ENCODE data around the gene CORO2B. TPM values are rescaled to one million over a fixed set of nuclear protein-coding genes. Genes with fewer than 3 reads are reported as not detected.

Gene CORO2B
- total RNA-seq, 4 donors from 2014 or later = 3.1 to 9.6 (median 8.6) TPM

DNA sequence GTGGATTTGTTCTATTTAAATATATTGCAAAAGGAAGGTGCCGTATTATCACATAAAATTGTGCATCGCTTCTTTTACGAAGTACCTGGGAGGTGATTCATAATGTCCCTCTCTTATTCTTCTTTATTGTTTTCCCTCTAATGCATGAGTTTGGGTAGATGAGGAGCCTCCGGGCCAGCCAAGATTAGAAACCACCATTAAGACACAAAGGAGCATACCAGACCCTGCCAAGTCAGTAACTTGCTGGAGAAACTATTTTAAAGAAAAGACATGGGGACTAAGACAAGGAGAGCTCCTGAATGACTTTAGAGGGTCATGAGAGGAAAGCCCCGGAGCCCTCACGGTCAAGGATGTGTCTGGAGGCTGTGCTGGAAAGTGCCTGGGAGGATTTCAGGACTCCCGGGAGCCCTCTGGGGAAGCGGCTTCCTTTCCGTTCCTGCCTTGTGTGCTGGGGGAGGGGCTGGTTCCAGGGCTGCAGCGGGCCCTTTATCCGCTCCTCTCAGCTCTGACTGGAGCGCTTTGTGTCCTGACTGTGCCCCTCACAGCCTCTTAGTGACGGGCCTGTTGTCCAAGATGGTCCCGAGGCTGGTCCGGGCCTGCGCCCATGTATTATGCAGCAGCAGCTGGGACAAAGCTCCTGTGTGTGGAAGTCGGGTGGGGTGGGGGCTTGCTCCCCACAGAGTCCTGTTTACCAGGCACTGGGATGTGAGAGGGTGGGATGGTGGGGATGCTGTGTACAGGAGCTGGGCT lies 35.7 kb downstream of the CORO2B start:
- Histone ChIP-seq H3K9me3 (no peaks in the 10 kb centered on the region), H3K27ac (peak overlapping the region in 1 of 3 donors; percentile 24), H3K27me3 (no peaks in the 10 kb centered on the region), H3K4me3 (replicated peaks in 1 of 3) (no peak overlapping the region), H3K36me3 (no peaks in the 10 kb centered on the region), H3K4me1 (peaks cover 4 to 11% of the 10 kb centered on the region in 2 donors)
- no peak for DNase-seq
- intact Hi-C loops (cut with DNase I) = no loop called here
- 74 to 75% methylated on average over 10 to 13 of the region's 17 CpGs for WGBS, 2 donors
- TF ChIP-seq, protein P1, sequence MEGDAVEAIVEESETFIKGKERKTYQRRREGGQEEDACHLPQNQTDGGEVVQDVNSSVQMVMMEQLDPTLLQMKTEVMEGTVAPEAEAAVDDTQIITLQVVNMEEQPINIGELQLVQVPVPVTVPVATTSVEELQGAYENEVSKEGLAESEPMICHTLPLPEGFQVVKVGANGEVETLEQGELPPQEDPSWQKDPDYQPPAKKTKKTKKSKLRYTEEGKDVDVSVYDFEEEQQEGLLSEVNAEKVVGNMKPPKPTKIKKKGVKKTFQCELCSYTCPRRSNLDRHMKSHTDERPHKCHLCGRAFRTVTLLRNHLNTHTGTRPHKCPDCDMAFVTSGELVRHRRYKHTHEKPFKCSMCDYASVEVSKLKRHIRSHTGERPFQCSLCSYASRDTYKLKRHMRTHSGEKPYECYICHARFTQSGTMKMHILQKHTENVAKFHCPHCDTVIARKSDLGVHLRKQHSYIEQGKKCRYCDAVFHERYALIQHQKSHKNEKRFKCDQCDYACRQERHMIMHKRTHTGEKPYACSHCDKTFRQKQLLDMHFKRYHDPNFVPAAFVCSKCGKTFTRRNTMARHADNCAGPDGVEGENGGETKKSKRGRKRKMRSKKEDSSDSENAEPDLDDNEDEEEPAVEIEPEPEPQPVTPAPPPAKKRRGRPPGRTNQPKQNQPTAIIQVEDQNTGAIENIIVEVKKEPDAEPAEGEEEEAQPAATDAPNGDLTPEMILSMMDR (IDR thresholded peaks at IDR 0.05) = no peak
- TF ChIP-seq POLR2A (IDR thresholded peaks at IDR 0.05) = no peak

DNA sequence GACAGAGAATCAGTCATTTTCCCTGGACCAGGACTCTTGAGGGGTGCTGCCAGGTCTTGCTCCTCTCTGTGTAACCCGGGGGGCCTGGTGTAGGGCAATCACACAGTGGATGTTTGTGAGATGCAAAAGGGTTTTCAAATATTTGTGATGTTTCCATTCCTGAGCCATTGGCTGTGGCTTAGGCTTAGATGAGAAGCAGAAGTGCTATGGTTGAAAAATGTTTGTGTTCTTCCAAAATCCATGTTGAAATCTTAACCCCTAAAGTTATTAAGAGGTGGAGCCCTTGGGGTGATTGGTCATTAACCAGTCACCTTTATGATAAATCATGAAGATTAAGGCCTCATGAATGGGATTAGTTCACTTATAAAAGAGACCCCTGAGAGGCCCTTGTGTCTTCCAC lies 36.5 kb downstream of the CORO2B start:
- no peaks in the 10 kb centered on the region for H3K9me3 ChIP-seq
- no peak overlapping the region for H3K4me3 ChIP-seq (replicated peaks in 1 of 3)
- peaks cover 4 to 9% of the 10 kb centered on the region in 2 donors for H3K4me1 ChIP-seq
- peak overlapping the region in 1 of 3 donors; percentile 24 for H3K27ac ChIP-seq
- DNase-seq = no peak
- WGBS, 2 donors = 75 to 100% methylated on average over 1 of the region's 1 CpG
- TF ChIP-seq POLR2A (IDR thresholded peaks at IDR 0.05) = no peak
- TF ChIP-seq, protein P1 (IDR thresholded peaks at IDR 0.05) = no peak
- no peaks in the 10 kb centered on the region for H3K36me3 ChIP-seq
- intact Hi-C loops (cut with DNase I) = no loop called here
- H3K27me3 ChIP-seq = no peaks in the 10 kb centered on the region

DNA sequence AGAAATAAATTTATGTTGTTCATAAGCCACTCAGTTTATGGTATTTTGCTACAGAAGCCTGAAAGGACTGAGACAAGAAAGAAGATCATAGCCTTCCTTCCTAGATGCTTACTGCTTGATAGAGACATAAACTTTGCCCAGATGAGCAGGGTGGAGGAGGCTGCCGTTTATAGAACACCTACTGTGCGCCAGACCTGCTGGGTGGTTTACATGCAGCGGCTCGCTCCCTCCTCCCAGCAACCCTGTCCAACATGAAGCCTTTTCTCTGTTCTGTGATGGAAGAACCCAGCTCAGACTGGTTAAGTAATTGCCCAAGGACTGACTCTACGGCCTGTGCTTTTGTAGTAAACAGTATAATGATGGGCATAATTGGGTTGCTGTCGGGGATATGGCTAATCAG lies 37.0 kb downstream of the CORO2B start:
- no peak for DNase-seq
- 92 to 95% methylated on average over 6 of the region's 6 CpGs for WGBS, 2 donors
- Histone ChIP-seq H3K27me3 (no peaks in the 10 kb centered on the region), H3K4me1 (peaks cover 4 to 9% of the 10 kb centered on the region in 2 donors), H3K9me3 (no peaks in the 10 kb centered on the region), H3K27ac (peak overlapping the region in 1 of 3 donors; percentile 5), H3K36me3 (no peaks in the 10 kb centered on the region), H3K4me3 (replicated peaks in 1 of 3) (no peak overlapping the region)
- intact Hi-C loops (cut with DNase I) = no loop called here
- TF ChIP-seq, protein P1 (IDR thresholded peaks at IDR 0.05) = no peak
- no peak for TF ChIP-seq POLR2A (IDR thresholded peaks at IDR 0.05)

DNA sequence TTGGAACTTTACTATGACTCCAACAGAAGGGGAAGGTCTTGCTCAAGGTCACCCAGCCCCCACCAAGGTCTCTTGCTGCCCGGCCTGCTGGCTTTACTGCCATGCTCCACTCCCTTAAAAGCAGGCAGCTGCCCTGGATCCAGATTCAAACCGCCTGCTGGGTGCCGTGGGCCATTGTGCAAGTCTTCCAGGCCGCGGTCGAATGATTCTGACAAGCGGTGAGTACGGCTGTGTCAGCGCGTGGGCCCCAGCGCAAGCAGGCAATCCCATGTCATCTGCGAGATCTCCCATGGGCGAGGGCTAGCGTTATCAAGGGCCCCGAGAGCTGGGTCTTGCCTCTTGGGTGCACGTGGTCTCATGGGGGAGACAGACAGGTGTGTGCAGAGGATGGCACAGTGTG lies 37.6 kb downstream of the CORO2B start:
- intact Hi-C loops (cut with DNase I) = no loop called here
- WGBS, 2 donors = 86 to 89% methylated on average over 6 to 16 of the region's 16 CpGs
- no peak for TF ChIP-seq POLR2A (IDR thresholded peaks at IDR 0.05)
- TF ChIP-seq, protein P1 (IDR thresholded peaks at IDR 0.05) = no peak
- Histone ChIP-seq H3K9me3 (no peaks in the 10 kb centered on the region), H3K4me3 (replicated peaks in 1 of 3) (no peak overlapping the region), H3K27me3 (no peaks in the 10 kb centered on the region), H3K27ac (peak overlapping the region in 1 of 3 donors; percentile 5), H3K36me3 (no peaks in the 10 kb centered on the region), H3K4me1 (peaks cover 7 to 9% of the 10 kb centered on the region in 2 donors)
- DNase-seq = peak in 1 of 2 donors; percentile 31

DNA sequence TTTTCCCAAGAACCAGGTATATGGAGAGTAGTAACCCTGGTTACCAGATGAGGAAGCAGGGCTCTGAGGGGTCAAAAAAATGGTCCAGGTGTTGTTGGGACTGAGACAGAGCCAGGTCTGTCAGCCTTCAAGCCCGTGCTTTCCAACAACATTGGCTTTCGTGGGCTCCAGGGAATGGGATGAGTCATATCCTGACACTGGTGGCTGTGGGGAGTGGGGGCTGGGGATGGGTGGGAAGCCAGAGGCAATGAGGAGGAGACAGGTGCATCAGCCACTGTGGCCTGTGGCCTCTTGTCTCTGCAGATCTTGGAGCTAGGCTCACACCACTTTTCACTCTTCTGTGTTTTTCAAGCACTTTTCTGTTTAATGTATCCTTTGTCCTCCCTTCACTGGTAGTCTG lies 38.2 kb downstream of the CORO2B start:
- Histone ChIP-seq H3K4me1 (peaks cover 7 to 9% of the 10 kb centered on the region in 2 donors), H3K27me3 (no peaks in the 10 kb centered on the region), H3K9me3 (no peaks in the 10 kb centered on the region), H3K36me3 (no peaks in the 10 kb centered on the region), H3K27ac (no peak overlapping the region), H3K4me3 (replicated peaks in 1 of 3) (no peak overlapping the region)
- TF ChIP-seq, protein P1 (IDR thresholded peaks at IDR 0.05) = no peak
- TF ChIP-seq POLR2A (IDR thresholded peaks at IDR 0.05) = no peak
- intact Hi-C loops (cut with DNase I) = no loop called here
- DNase-seq = no peak
- WGBS, 2 donors = 60 to 73% methylated on average over 2 of the region's 2 CpGs

Data from thyroid gland (tissue), 4 donors.